Erythroblast (primary cell): ENCODE results near the gene ZNF366.

Source experiments
- GATA1 ChIP-seq: IDR thresholded peaks from 2 replicates; pipeline ENCODE4 v1.6.1; 2011; ENCODE audit warnings: low read depth, mild to moderate bottlenecking, control low read depth, low read length, moderate library complexity
- POLR2A ChIP-seq: IDR thresholded peaks from 2 replicates; pipeline ENCODE4 v1.6.1; 2011; ENCODE audit warnings: mild to moderate bottlenecking, low read length

DNA sequence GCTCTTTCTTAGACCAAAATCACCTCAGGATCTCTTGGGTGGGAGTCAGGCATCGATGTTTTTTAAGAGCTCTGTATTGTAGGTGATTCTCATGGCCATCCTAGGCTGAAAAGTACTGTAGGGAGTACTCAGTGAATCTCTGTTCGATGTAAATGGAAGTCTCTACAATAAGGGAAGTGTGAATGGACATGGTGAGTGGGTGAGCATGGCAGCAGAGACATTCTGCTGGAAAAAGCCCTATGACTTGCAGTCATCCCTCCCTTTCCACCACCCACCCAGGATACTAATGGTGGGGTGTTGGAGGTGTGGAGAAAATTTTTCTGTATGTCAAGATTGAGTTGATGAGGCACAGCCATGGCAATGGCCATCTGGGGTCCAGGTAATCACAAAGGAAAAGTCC, 30.9 kb downstream of the ZNF366 start:
- TF ChIP-seq POLR2A (no peak), GATA1 (no peak)
